ENCODE results near the gene FAM204A.

The FAM204A gene

DNA sequence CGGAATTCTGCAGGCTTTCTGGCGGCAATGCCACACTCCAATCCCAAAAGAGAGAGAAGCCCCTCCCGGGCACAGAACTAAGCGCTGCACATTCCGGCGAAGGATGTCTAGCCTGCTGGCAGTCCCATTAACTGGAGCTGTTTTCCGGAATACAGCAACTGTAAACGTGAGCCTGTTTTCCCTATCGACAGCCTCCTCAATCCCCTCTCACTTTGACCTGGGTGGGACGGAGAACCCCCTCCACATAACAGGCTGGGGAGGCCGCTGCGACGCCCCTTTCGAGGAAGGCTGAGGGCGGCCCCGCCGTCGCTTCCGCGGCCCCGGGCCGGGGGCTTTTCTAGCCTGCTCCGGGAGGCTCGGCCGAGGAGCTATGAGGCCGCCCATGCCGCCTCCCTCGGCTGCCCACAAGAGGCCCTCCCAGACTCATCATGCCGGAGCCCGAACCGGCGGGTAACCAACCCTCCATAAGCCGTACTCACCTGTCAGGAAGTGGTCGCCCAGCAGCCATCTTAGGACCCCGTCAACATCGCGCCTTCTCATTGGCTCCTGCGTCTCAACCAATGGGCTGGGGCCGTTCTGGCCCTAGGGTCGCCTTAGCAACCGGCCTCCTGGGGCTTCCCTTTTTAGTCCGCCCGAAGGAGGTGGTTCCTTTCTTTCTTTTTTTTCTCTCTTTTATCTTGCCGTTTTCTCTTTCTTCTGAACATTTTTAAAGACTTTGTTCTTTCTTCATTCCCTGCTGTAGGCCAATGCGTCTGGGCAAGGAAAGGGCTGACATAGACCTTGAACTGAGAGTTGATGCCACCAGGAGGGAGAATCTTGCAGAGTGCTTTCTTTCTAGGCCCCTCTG lies at the start of gene FAM204A:
Gene FAM204A, minus strand, starts transcription at position 534 of the 847 bp plus-strand sequence. CDS start 5,909 bp downstream, outside the sequence.
- DNase-seq = peak; percentile 78

DNA sequence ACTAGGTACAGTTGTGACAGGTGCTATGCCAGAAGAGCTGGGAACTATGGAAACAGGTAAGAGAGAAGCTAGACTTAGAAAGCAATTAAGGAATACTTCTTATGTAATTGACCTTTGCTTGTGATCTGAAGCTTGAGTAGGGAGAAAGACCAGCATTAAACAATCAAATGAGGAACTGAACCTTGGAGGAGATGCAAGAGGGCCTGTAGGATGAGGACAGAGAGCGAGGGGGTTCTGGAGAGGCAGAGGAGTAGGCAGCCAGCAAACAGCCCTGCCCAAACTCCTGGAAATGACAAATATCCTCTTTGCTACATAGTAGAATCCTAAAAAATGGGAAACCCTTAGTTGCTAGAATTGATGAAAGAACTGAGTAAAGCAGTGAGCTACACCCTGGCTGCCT lies 41.6 kb upstream of the FAM204A start:
- DNase-seq = no peak

DNA sequence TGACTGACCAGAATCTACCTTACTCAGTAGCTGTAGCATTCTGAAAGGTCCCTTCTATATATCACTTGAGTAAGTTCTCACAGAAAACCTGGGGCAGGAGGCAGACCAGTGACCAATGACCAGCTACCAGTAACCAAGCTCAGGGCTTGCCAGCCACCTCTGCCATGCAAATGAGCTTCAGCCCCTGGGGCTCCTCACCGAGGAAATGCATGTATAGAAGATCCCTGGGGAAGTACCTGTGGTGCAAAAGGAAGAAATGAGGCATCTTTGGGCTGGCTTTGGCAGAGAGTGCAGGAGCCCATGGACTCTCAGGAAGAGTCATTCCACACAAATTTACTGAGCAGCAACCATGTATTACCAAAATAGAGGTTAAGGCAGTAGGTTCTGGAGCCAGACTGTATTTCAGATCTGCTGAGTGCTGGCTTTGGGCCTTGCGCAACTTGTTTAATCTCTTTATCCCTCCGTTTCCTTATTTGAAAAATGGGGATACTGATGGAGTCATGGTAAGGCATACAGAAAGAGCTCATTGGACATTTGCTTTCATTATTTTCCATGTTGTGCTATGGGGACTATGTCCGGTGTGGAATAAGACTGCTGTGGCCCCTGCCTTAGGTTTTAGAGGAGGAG lies 41.1 kb upstream of the FAM204A start:
- no peak for DNase-seq

DNA sequence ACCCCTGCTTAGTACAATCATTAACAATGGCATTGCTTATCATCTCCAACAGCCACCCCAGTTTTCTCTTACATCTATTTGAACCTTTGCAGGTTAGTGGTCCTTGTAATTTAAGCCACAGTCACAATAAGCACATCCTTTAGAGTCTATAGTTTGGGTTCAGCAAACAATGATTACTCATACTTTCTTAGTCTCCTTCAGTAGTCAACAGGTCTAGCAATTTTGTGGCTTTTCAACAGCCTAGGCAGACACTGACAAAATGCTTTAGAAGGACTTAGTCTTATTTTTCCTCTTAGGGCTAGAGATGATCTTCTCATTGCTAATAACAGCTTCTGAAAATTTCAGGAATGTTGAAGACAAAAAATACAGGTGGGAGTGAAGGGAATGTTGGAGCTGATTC lies 32.3 kb upstream of the FAM204A start:
- DNase-seq = no peak

- DNase-seq = no peak
Observed at GRCh38 chr10:118373786-118374185, 31.7 kb upstream of the FAM204A start.

DNA sequence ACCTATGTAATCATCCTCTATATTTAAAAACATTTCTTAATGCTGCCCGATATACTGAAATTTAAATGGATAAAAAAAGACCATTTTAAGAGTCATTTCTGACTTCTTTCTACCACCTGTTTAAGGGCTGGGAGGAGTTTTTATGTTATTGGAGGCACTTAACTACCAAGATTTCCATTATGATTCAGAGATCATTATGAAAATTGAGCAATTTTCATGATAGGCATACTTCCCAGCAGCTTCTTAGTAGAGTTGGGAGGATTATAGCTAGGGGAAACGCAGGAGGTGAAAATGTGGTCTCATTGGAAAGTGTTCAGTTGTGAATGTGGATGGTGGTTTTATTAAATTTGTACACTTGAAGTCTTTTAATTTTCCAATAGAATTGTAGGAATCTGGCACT lies 28.4 kb upstream of the FAM204A start:
- no peak for DNase-seq

DNA sequence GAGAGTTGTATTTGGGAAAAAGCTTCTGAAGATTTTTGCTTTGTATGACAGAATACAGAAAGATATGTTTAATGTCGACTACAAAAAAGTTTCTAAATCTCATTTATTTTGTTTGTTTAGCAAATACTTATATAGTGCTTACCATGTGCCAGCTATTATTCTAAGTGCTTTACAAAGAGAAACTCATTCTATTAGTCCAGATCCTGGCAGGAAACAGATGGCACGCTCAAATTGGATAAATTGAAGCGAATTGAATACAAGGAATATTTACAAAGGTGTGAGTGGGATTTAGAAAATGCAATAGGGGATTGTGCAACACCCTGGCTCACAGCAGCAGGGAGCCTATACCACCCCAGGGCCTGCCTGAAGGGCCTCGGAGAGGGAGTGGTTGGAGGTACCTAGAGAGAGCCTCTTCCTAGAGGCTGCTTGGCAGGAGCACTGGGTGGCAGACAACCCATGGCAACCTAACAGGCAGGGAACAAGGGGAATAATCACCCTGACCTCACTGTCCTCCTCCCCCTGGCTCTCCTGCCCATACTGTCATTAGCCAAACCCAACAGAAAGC lies 27.6 kb upstream of the FAM204A start:
- peak; percentile 85 for DNase-seq

GRCh38 chr10:118365702-118366101 lies 23.6 kb upstream of the FAM204A start:
- no peak for DNase-seq

- DNase-seq = no peak
Observed at GRCh38 chr10:118362103-118362502, 20.0 kb upstream of the FAM204A start.

- no peak for DNase-seq
Observed at GRCh38 chr10:118358327-118358726, 16.2 kb upstream of the FAM204A start.

DNA sequence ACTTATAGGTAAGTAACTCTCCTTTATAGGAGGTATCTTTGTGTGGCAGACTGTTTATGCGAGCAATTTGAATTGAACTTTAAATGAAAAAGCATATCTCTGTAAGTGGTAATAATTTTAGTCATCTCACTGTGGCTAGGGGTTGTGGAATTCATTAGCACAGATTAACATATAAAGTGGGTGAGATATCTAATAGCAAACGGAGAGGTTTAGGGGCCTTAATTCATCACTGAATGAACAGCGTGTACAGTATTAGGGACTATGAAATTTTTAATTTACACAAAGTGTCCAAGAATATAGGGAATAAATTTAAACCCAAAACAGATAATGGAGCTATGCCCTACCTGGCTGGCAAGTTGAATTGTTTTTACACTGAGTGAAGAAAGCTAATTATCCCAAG lies 15.7 kb upstream of the FAM204A start:
- no peak for DNase-seq

DNA sequence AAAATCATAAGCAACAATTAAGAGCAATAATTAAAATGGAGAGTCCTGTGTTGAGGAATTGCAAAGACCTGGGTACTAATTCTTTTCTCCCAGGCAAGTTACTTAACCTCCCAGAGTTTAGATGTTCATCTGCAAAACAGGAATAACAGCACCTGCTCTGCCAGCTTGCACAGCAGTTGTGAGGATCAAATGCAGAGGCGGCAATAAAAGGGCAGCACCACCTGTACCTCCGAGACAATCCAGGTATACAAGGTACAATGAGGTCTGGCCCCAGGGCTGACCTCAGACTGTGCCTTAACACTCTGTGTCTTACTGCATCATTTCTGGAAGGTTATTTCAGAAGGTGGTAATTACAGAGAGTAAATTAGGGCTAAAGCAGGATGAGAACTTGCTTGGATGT lies 14.5 kb upstream of the FAM204A start:
- DNase-seq = no peak

DNA sequence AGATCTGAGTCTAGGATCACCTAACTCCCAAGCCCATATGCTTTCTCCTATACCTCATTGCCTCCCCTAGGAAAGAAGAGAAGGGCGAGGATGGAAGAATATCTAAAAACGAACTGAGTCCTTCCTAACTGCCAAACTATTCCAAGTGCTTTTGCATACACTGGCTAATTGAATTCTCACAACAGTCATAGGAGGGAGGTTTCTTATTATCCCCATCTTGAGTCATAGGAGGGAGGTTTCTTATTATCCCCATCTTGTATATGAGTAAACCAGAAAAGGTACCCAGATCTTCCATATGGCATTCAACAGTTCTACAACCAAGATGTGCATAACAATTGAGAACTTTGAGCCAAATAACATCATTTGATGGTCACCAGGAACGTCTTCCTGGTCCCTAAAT lies 13.1 kb upstream of the FAM204A start:
- DNase-seq = no peak

DNA sequence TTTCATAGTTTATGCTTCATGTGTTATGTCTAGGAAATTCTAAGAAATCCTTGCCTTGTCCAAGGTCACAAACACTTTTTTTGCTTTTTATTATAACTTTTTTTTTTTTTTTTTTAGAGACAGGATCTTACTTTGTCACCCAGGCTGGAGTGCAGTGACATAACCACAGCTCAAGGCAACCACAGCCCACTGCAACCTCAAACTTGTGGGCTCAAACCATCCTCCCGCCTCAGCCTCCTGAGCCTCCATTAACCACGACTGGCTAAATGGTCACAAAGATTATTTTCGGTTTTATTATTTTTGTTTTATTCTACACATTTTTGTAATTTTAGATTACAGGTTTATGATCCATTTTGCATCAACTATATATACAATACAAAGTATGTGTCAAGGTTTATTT lies 7.1 kb upstream of the FAM204A start:
- no peak for DNase-seq

GRCh38 chr10:118343549-118343948 lies 1.4 kb upstream of the FAM204A start:
- no peak for DNase-seq

DNA sequence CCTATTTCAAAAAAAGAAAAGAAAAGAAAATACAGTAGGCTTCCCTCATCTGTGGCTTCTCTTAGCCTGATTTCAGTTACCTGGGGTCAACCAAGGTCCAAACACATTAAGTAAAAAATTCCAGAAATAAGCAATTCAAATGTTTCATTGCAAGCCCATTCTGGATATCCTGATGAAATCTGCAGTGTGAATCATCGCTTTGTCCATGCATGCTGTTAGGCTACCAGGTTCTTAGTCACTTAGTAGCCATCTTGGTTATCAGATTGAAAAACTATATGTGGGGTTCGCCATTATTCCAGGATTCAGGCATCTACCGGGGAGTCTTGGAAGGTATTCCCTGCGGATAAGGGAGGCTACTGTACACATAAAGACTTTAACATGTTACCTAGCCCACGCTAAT lies 991 bp upstream of the FAM204A start:
- DNase-seq = no peak

GRCh38 chr10:118342638-118343020 lies 505 bp upstream of the FAM204A start:
- DNase-seq = no peak

- no peak for DNase-seq
Observed at GRCh38 chr10:118340486-118340885, 1.6 kb downstream of the FAM204A start.

GRCh38 chr10:118339111-118339510 lies 3.0 kb downstream of the FAM204A start:
- no peak for DNase-seq

DNA sequence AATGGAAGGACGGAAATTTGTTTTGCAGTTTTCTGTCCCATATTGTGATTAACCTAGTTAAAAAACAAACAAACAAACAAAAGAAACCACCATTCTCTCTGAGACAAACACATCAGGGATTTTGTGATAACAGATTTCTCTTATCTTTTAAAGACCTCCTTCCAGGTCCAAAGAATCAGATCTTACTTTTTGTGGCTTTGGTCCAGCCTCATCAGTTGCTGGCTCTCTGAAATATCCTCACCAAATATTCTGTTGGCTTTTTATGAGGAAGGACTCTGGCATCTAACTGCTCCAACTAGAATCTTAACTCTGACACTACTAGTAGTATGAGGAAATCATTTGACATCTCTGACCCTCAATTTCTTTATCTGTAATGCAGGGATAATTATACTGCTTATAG lies 4.8 kb downstream of the FAM204A start:
- no peak for DNase-seq

GRCh38 chr10:118333871-118334270 lies 8.3 kb downstream of the FAM204A start:
- no peak for DNase-seq

DNA sequence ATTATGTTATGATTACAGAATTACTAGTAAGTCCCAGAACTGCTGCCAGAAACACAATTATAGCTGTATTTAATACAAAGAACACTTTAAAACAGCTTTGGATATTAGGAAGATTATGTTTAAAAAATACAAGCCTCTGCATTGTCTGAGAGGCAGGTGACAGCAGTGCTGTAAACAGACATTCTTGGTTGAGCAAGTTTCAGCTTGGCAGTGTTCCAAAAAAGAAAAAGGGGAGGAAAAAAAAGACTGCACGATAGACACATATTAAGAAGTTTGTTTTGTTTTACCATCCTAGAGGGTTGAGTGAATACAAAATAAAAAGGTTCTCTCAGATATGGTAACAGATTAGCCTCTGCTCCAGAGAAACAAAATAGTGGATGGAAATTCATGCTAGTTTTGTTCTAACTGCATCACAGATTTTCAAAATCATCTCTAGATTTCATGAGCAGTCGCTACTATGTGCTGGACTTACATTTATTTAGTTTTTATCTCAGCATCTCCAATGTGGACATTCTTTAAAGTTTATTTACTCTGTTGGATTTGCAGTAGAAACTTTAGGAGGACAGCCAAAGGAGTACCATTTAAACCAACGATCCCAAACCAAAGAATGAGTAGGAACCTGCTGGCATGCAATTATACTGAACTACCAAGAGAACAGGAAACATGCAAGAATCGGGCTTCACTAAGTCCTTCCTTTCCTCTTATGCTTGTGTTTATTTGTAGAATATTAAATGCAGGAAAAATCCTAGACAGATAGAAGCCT lies 9.0 kb downstream of the FAM204A start:
- no peak for DNase-seq

- no peak for DNase-seq
Observed at GRCh38 chr10:118332236-118332635, 9.9 kb downstream of the FAM204A start.

Measured in SHP77 treated with DMSO at 0.1 percent for 48 hours (cell line).